ENCODE measurements around the gene COBLL1.

GRCh38 chr2:164777847-164778461 is 63.7 kb downstream of the COBLL1 start:
- no peak for TF ChIP-seq CTCF (IDR thresholded peaks at IDR 0.05; ENCODE audit: insufficient read depth, low read depth, low read length)
- no peak for TF ChIP-seq EZH2 (IDR thresholded peaks at IDR 0.05; ENCODE audit: insufficient read depth, low read length)
